IMR-90 (cell line): ENCODE data around the gene SPATC1L. TPM values are rescaled to one million over a fixed set of nuclear protein-coding genes. Genes with fewer than 3 reads are reported as not detected.

Experiments
- POLR2A ChIP-seq: IDR thresholded peaks from 2 replicates; pipeline ENCODE4 v1.6.1; 2012; ENCODE audit warnings: mild to moderate bottlenecking, low read depth, low read length
- RCOR1 ChIP-seq: IDR thresholded peaks from 2 replicates; pipeline ENCODE4 v1.6.1; 2012; ENCODE audit warnings: mild to moderate bottlenecking, low read length, improper control_type of control experiment; ENCODE audit not compliant: insufficient replicate concordance
- polyA plus RNA-seq, 3 experiments: library from polyadenylated mRNA; depleted of rRNA; stranded (reverse); fragments of >200 nt; gene quantifications; 2 replicates each; pipeline ENCODE4 v1.2.3, GENCODE V29; 2012; ENCODE audit warnings: low replicate concordance in 1 of 3
- total RNA-seq: library from RNA; depleted of rRNA; stranded (reverse); fragments of >200 nt; gene quantifications from 2 replicates; pipeline ENCODE4 v1.2.3, GENCODE V29; 2012
- TF ChIP-seq, protein P1 (sequence below): fragments of 150-350 bp; IDR thresholded peaks from 2 replicates; pipeline ENCODE4 v1.6.1; 2016; ENCODE audit warnings: low read depth, mild to moderate bottlenecking, low read length, moderate library complexity, borderline replicate concordance
- TF ChIP-seq, protein P2 (sequence below): fragments of 150-350 bp; IDR thresholded peaks from 2 replicates; pipeline ENCODE4 v1.6.1; 2017; ENCODE audit warnings: mild to moderate bottlenecking, antibody characterized with exemption, low read length, low read depth

SPATC1L gene
- total and polyA plus RNA-seq, 2 of the 4 experiments (the other 2 are of a cell fraction): 3.8 to 17.2 TPM

DNA sequence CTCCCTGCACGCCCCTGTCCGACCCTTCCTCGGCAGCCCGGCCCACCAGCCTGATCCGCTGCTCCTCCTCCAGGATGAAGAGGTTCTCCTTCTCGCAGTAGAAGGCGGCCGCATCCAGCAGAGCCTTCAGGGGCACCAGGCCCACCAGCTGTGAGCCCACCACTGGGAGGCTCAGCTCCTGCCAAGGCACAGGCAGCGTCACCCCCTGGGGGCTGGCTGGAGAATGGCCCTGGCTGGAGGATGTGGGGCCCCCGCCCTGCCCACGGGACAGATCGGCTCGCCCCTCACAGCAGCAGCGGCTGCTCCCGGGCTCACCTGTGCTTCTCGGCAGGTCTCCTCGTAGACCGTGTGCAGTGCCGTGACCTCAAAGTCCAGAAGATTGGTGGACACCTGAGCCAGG, 34.2 kb downstream of the SPATC1L start (continued):
- TF ChIP-seq, protein P1, sequence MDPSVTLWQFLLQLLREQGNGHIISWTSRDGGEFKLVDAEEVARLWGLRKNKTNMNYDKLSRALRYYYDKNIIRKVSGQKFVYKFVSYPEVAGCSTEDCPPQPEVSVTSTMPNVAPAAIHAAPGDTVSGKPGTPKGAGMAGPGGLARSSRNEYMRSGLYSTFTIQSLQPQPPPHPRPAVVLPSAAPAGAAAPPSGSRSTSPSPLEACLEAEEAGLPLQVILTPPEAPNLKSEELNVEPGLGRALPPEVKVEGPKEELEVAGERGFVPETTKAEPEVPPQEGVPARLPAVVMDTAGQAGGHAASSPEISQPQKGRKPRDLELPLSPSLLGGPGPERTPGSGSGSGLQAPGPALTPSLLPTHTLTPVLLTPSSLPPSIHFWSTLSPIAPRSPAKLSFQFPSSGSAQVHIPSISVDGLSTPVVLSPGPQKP: no peak
- TF ChIP-seq, protein P2, sequence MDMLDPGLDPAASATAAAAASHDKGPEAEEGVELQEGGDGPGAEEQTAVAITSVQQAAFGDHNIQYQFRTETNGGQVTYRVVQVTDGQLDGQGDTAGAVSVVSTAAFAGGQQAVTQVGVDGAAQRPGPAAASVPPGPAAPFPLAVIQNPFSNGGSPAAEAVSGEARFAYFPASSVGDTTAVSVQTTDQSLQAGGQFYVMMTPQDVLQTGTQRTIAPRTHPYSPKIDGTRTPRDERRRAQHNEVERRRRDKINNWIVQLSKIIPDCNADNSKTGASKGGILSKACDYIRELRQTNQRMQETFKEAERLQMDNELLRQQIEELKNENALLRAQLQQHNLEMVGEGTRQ: no peak
- TF ChIP-seq RCOR1 (no peak), POLR2A (no peak)
